NCI-H774 (cell line): ENCODE measurements around the gene CDKN2AIP.
"Not testable (repeated sequence)": the region's sequence is repeated elsewhere in the genome, so short reads cannot be mapped to it uniquely, and the experiment has no call there.

Experiments
- DNase-seq: peaks from one replicate; lab custom pipeline; 2025; lab: John Stamatoyannopoulos, UW

CDKN2AIP gene

DNA sequence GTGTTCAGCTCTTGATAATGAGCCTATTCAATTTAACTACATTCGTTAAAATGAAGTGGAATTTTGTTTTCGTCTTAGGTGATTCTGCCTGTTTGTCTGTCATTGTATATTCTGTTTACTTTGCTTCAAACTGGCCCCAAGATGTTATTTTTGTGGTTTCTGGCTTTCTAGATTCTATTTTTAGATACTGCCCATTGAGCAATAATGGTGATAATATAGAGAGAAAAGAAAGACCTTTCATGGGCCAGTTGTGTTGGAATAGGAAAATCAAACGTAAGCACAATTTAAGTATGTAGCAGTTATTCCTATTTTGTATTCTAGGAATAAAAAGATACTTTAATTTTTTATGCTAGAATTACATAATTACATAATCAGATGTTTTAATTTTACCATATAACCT lies 4.0 kb downstream of the CDKN2AIP start:
- DNase-seq, result no peak

GRCh38 chr4:183449193-183449882 lies 4.9 kb downstream of the CDKN2AIP start:
- no peak for DNase-seq

- no peak for DNase-seq
Observed at GRCh38 chr4:183450108-183450507, 5.7 kb downstream of the CDKN2AIP start.

- DNase-seq, result no peak
Observed at GRCh38 chr4:183455431-183456195, 11.2 kb downstream of the CDKN2AIP start.

GRCh38 chr4:183458005-183458404 lies 13.6 kb downstream of the CDKN2AIP start:
- DNase-seq, result no peak

DNA sequence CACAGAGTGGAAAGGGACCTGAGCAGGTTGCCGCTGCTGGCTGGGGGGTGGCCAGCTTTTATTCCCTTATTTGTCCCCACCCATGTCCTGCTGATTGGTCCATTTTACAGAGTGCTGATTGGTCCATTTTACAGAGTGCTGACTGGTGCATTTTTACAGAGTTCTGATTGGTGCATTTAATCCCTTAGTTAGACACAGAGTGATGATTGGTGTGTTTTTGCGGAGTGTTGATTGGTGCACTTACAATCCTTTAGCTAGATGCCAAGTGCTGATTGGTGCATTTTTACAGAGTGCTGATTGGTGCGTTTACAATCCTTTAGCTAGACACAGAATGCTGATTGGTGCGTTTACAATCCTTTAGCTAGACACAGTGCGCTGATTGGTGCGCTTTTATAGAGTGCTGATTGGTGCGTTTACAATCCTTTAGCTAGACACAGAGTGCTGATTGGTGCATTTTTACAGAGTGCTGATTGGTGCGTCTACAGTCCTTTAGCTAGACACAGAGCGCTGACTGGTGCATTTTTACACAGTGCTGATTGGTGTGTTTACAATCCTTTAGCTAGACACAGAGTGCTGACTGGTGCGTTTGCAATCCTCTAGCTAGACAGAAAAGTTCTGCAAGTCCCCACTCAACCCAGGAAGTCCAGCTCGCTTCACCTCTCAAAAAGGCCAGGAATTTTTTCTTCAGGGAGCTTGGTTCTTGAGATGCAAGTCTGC lies 19.6 kb downstream of the CDKN2AIP start:
- not testable (repeated sequence) for DNase-seq

GRCh38 chr4:183465879-183466278 lies 21.4 kb downstream of the CDKN2AIP start:
- DNase-seq, result not testable (repeated sequence)

GRCh38 chr4:183467246-183467645 lies 22.8 kb downstream of the CDKN2AIP start:
- no peak for DNase-seq

- no peak for DNase-seq
Observed at GRCh38 chr4:183468210-183469095, 24.0 kb downstream of the CDKN2AIP start.

GRCh38 chr4:183469285-183469684 lies 24.8 kb downstream of the CDKN2AIP start:
- no peak for DNase-seq

DNA sequence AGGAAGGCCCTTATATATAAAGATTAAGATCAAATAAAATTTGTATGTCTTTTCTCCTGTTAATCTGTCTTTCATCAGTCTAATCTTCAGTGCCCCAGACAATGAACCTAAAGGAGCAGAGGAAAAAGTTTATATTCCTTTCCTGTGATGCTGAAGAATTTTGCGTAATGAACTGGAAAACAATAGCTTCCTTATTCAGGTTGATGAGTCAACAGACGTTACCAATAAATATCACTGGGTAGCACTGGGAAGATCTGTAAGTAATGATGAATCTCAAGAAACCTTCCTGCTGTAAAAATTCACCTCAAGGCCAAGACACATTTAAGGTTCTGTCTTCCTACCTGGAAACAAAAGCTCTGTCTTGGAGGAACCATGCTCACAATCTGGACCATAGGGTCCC lies 25.5 kb downstream of the CDKN2AIP start:
- DNase-seq, result no peak

- DNase-seq, result no peak
Observed at GRCh38 chr4:183470821-183471220, 26.4 kb downstream of the CDKN2AIP start.

GRCh38 chr4:183471946-183472708 lies 27.7 kb downstream of the CDKN2AIP start:
- peak; percentile 30 for DNase-seq

GRCh38 chr4:183478123-183478522 lies 33.7 kb downstream of the CDKN2AIP start:
- no peak for DNase-seq

DNA sequence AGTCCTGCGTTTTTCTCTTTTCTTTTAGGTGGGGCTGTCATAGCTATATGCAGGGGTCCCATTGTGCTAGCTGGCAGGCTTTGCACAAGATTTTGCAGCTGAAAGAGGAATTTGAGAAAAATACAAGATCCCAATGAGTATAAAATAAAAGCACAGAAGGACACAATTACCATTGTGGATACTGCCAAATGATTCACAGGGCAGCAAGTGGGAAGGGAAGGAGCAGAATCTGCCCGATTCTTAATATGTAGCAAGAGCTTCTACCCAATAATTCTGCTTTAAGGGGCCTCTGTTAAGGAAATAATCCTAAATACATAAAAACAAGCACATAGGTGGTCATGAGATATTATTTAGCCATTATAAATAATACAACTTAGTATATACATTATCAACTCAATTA lies 34.5 kb downstream of the CDKN2AIP start:
- no peak for DNase-seq

GRCh38 chr4:183482515-183483095 lies 38.2 kb downstream of the CDKN2AIP start:
- not testable (repeated sequence) for DNase-seq

GRCh38 chr4:183483997-183484396 lies 39.6 kb downstream of the CDKN2AIP start:
- no peak for DNase-seq

- no peak for DNase-seq
Observed at GRCh38 chr4:183485411-183486160, 41.1 kb downstream of the CDKN2AIP start.

DNA sequence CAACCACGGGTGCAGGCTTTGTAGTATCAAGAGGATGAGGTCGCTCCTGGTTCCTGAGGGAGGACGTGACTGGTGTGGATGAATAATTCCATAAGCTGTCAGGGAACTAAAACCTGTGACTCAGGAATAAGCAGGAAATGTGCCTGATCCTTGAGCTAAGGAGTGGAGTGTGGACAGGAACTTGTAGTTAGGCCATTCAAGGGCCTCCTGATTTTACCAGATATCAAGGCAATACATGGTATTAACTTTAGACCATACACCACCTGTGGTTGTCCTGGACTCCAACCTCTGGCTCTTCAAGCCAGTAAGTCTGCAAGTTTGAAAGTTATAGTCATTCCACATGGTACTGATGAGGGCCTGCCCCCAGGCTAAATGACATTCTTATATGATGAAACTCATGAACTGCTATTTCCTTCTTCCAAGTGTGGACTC lies 48.4 kb downstream of the CDKN2AIP start:
- DNase-seq, result no peak

GRCh38 chr4:183493246-183493645 lies 48.8 kb downstream of the CDKN2AIP start:
- DNase-seq, result no peak
